Prostate gland (tissue), 2 donors: ENCODE data around the gene FAM53A.

ENCODE experiments used
- POLR2A ChIP-seq: fragments of 450-650 bp; IDR thresholded peaks from one replicate; pipeline ENCODE4 v1.6.1; 2016; ENCODE audit warnings: antibody characterized with exemption, mild to moderate bottlenecking
- POLR2AphosphoS5 ChIP-seq: sonication (generic); formaldehyde crosslinking; IDR thresholded peaks from one replicate; pipeline ENCODE4 v1.6.1; 2017; ENCODE audit warnings: antibody characterized with exemption
- TF ChIP-seq, protein P1 (sequence below), 4 experiments: fragments of 200-600 bp in 2 of 4; fragments of 450-650 bp in 2 of 4; sonication (generic) in 2 of 4; IDR thresholded peaks; 1 replicate in 3 of 4; 2 replicates in 1 of 4; pipeline ENCODE4 v1.5.1; 2016 to 2019; ENCODE audit warnings: antibody characterized with exemption in 4 of 4, mild to moderate bottlenecking in 2 of 4, moderate library complexity in 2 of 4

DNA sequence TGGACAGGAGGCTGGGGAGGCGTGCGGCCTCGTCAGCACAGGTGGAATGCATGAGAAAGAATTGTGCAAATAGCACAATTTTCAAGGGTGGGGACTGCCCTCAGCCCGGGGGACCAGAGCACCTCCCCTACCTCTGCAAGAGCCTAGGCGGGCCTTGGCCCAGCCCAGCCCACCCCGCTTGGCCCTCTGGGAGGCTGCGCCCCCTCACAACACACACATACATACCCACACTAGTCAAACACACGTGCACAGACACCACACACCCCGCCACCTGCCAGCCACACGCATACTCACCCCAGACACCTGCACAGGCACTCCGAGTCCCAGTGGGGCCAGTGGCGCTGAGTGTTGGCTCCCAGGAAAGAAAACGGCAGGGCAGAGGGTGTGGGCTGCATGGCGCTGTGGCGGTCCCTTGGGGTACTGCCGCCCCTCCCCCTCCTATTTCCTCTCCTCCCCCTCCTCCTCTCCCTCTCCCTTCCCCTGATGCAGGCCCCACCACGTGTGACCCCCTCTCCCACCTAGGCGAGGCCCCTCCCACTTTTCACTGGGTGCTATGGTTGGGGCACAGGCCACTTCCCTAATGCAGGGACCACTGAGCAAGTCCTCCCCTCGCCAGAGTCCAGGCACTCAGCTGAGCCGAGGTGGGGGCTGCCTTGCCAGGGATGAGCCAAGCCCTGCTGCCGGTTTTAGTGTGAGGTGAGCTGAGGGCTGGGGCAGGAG lies 84.5 kb downstream of the FAM53A start:
- TF ChIP-seq POLR2A (no peak), POLR2AphosphoS5 (no peak)
- TF ChIP-seq, protein P1, sequence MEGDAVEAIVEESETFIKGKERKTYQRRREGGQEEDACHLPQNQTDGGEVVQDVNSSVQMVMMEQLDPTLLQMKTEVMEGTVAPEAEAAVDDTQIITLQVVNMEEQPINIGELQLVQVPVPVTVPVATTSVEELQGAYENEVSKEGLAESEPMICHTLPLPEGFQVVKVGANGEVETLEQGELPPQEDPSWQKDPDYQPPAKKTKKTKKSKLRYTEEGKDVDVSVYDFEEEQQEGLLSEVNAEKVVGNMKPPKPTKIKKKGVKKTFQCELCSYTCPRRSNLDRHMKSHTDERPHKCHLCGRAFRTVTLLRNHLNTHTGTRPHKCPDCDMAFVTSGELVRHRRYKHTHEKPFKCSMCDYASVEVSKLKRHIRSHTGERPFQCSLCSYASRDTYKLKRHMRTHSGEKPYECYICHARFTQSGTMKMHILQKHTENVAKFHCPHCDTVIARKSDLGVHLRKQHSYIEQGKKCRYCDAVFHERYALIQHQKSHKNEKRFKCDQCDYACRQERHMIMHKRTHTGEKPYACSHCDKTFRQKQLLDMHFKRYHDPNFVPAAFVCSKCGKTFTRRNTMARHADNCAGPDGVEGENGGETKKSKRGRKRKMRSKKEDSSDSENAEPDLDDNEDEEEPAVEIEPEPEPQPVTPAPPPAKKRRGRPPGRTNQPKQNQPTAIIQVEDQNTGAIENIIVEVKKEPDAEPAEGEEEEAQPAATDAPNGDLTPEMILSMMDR (IDR thresholded peaks at IDR 0.05): no peak
